GM18867 (cell line): ENCODE data around the gene IL31RA.

Experiments
- ATAC-seq: cut with Tn5 transposase; IDR thresholded peaks from one replicate; pipeline ENCODE4 v1.9.1; 2021; ENCODE audit warnings: mild to moderate bottlenecking, moderate library complexity; ENCODE audit not compliant: unreplicated experiment

The IL31RA gene

DNA sequence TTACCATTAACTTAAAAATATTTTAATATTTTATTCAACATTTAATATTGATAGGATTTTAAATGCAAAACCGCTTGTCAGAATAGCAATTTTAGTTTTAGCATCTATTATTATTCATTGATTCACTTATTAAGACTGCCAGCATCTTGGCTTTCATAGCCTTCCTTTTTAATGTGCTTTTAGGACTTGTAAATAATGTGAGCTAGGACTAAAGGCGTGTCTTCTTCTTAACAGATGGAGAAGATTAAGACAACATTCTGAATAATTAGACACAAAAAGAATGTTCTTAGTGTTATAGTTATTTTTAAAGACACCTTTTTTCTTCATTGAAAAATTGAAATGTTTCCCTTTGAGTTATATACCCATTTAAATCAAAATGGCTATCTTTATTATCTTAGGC, 6.9 kb downstream of the IL31RA start:
- no peak for ATAC-seq

DNA sequence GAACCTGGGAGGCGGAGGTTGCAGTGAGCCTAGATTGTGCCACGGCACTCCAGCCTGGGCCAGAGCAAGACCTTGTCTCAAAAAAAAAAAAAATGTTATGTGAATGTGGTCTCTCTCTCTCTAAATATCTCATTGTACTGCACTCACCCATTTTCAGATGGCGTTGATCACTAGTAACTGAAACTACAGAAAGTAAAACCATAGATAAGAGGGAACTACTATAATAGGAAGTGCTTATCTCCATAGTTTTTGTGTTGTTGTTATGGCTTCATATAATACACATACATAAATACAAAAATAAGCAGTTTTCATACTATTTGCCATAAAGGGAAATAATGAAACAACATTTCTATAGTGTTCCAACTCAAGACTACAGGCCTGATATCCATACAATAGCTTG, 9.1 kb downstream of the IL31RA start:
- ATAC-seq, result no peak

DNA sequence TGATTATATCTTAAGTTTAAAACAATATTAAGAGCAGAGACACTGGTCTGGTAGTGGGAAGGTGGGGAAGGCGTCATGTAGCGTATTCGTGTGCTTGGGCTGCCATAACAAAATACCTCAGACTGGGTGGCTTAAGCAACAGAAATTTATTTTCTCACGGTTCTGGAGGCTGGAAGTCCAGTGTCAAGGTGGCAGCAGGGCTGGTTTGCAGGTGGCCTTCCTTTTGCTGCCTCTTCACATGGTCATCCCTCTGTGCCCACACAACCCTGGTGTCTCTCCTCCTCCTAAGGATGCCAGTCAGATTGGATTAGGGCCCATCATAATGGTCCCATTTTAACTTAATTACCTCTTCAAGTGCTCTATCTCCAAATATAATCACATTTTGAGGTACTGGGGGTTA, 9.6 kb downstream of the IL31RA start:
- ATAC-seq, result no peak

DNA sequence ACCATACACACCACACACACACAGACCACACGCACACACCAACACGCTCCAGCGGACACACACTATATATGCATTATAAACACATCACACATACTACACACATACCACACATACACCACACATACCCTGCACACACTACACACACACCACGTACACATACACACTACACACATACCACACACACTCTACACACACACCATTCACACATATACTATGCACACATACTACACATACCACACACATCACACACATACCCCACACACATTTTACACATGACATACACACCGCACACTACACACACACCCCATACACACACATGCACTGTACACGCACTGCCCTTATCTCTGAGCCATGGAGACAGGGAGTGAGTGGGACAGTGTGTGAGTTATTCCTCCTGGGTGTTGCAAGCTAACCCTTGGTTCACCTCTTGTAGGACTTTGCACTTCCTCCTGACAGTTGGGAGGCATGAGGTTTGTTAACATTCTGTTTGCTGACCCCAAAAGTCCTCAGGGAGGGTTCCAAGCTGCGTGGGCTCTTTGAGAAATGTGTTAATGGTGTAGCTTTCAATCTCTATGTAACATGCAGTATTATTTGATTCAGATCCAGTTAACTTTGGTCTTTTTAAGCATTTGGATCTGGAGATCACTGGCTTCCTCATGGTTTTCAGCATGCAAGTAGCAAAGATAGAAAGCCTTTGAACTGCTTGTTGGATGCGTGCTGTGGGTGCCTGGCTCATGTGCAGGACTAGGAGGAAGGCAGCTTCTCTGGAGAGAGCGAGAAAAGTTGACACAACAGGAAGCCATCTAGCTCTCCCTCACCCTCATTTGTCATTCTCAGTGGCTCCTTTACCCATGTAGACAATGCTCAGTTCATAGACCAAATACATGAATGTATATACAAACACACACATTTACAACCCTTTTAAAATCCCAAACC, 13.7 kb downstream of the IL31RA start:
- ATAC-seq, result no peak

DNA sequence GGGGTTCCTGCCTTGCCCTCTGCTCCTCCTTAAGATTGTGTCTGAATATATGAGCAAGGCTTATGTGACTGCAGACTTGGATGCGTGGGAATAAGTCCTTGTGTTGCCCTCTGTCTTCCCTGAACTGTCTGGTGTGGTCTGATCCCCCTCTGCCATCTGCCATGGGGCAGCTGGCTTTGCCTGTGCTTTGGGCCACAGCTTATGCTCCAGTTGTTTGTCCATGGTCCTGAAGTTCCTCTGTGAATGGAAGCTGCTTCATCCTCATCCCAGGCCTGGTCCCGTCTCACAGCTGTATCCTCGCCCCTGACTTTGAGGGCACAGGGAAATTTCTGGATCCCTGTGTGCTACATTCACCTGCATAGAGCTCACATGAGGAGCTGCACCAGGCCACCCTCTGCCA, 14.7 kb downstream of the IL31RA start:
- ATAC-seq, result no peak

DNA sequence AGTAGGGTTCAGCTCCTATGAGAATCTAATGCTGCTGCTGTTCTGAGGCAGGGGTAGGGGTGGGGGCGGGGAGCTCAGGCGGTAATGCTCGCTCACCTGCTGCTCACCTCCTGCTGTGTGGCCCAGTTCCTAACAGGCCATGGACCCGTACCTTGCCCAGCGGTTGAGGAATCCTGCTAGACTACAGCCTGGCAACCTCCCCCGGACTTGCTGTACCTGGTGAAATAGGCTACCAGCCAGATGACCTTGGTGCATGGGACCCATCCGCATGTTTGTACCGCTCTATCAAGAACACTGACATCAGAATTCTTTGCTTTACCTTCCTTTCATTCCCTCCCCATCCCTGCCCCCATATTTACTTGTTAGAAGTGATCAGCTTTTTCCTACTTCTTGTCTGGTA, 15.3 kb downstream of the IL31RA start:
- no peak for ATAC-seq

DNA sequence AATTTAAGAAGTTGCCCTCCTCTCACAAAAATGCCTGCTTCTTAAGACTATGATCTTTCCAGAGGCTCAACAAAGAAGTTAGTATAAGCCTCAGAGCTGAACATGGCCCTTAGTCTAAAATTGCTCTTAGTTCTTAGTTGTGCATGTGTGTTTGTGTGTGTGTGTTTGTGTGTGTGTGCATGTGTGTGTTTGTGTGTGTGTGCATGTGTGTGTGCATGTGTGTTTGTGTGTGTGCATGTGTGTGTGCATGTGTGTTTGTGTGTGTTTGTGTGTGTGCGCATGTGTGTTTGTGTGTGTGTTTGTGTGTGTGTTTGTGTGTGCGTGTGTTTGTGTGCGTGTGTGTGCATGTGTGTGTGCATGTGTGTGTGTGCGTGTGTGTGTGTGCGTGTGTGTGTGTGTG, 15.8 kb downstream of the IL31RA start:
- no peak for ATAC-seq

DNA sequence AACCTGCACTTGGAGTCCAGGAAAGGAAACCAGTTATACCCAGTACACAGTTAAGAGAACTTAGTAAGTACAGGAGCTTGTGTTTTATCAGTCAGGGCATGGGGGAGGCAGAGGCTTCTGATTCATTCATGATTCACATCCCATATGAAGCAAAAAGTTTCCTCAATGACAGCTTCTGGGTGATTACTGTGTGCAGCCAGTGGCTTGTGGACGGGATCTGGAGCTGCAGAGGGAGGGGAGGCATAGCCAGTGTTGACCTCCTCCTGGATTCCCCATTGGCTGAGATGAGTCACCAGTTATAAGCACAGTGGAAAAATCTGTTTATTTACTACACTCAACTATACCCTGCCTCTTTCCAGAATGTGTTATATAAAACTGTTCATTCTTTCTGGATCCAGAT, 17.7 kb downstream of the IL31RA start:
- ATAC-seq, result no peak

DNA sequence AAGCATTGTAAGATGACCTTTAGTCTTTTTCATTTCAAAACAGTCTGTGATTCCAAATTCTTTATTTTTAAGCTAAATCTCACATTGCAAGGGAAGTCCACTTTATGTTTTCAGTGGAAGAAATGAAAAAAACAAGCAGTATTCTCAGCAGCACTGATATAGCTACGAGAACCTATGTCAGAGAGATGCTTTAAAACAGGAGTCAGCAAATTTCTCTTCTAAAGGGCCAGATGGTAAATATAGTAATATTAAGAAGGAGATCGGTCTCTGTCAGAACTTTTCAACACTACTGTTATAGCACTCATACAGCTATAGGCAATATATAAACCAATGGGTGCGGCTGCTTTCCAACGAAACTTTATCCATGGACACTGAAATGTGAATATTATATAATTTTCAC, 18.7 kb downstream of the IL31RA start:
- ATAC-seq, result no peak

DNA sequence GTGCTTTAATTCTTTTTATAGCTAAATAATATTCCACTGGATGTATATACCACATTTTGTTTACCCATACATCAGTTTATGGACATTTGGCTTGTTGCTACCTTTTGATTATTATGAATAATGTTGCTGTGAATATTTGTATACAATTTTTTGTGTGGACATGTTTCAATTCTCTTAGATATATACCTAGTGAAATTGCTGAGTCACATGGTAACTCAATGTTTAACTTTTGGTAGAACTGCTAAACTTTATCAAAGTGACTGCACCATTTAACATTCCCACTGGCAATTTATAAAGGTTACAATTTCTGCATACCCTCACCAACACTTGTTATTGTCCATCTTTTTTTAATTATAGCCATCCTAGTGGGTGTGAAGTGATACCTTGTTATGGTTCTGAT, 22.1 kb downstream of the IL31RA start:
- ATAC-seq, result no peak

DNA sequence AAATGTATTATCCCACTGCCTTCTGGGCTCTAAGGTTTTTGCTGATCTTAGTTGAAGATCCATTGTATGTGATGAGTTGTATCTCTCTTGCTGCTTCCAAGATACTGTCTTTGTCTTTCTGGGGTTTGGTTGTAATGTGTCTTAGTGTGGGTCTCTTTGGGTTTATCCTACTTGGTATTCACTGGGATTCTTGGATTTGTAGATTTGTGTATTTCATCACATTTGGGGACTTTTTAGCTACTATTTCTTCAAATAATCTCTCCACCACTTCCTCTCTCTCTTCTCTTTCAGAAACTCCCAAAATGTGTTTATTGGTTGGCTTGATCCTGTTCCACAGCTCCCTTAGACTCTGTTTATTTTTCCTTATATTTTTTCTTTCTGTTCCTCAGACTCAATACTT, 26.5 kb downstream of the IL31RA start:
- no peak for ATAC-seq

DNA sequence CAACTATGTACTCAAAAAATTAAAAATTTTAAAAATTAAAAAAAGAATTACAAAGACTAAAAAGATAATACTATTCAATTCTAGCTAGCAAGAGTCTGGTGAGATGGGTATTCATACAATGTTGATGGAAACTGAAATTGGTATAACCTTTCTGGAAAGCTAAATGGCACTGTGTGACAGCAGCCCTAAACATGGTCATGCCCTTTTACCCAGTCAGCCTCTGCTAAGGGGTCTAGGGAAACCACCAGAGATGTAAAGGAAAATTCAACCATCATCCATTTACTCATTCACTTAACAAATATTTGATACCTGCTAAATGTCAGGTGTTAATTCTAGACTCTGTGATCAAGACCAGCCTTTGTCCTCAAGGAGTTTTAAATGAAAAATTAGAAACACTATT, 29.3 kb downstream of the IL31RA start:
- no peak for ATAC-seq

DNA sequence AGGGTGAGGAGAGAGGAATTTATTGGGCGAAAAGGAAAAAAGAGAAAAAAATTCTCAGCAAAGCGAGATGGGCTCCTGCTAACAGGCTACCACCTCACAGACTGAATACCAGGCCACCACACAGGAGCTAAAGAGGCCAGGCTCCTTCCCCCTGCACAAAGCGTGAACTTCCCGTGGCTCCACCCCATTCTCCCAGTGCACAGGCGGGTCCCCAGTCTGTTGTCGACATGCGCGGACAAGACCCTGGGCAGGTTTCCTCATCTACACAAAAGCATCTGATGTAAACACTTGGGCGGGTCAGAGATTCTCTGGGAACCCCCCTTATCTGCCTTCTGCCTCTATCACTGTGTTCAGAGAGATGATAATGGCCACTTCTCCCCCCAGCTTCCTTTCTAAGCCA, 34.2 kb downstream of the IL31RA start:
- no peak for ATAC-seq

DNA sequence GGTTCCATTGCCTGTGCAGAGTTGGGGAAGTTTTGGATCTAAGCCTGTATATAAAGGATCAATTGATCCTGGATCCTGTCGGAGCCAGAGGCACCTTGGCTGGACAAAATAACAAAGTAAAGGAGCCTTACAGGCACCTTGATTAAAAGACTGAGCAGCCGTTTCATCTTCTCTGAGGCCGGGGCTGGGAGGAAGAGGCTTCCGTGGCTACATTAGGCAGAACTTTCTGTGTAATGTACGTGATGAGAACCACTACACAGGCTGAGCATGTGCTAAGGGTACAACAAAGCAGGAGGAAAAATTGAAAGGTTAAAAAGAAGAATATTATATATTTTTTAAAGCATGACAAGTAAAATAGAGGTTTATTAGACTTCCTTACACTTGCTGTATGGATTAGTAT, 37.0 kb downstream of the IL31RA start:
- no peak for ATAC-seq

DNA sequence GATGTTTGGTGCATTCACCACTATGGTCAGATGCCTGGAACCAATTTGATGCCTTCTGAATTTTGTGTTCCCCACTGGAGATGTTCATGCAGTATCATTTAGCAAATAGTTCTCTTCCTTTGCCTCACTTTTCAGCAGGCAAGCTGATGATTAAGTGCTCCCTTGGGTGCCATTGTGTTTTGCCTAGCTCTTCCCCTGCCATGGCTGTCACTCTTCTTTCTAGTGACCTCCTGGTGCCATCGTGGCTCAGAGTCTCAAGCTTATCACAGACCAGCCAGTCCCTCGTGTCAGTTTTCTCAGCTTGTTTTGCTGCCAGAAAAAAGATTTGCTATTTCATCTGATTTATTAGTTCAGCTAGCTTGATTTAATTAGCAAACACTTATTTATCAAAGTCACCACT, 41.3 kb downstream of the IL31RA start:
- ATAC-seq, result no peak

DNA sequence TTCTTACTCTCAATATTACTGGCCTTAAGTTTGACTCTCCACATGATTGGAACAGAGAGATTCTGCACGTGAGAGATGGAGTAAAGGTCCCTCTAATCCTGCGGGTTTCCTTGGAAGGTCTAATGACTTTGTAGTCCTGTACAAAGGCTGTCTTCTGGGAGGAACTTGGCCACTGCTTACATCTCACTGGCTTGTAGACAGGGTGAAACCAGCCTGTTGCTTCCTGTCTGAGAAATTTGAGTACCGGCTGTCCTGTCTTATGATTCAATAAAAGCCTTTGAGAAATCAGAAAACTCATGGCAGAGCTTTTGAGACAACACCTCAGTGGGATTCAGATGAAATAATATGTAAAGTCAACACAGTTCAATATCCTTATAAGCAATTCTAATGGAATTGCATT, 43.0 kb downstream of the IL31RA start:
- peak; percentile 65 for ATAC-seq

DNA sequence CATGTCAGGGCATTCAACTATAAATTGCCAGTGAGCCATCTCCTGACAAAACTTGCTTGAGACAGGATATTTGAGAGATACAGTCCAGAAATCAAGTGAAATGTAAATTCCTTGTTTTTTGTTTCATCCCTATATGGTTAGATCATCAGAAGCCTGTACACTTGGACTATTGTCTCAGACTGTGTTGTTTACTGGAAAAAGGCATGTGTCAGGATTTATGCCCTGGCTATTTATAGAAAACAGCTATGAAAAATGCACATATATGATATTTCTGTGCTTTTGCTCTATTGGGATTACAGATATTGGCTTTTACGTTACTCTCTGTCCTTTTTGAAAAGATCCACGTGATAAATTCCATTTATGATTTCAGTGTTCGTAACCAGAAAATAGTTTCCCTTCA, 44.2 kb downstream of the IL31RA start:
- no peak for ATAC-seq

DNA sequence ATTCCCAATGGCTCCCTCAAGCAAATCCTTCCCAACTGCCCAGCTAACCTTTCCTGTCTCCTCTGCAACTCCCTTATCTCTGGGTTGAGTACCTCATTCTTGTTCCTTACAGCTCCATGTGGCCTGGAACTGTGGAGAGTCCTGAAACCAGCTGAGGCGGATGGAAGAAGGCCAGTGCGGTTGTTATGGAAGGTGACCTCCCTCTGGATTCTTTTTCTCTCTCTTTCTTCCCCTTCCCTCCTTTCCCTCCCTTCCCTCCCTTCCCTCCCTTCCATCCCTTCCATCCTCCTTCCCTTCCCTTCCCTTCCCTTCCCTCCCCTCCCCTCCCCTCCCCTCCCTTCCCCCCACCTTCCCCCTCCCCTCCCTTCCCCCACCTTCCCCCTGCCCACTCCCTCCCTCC, 45.1 kb downstream of the IL31RA start:
- no peak for ATAC-seq

DNA sequence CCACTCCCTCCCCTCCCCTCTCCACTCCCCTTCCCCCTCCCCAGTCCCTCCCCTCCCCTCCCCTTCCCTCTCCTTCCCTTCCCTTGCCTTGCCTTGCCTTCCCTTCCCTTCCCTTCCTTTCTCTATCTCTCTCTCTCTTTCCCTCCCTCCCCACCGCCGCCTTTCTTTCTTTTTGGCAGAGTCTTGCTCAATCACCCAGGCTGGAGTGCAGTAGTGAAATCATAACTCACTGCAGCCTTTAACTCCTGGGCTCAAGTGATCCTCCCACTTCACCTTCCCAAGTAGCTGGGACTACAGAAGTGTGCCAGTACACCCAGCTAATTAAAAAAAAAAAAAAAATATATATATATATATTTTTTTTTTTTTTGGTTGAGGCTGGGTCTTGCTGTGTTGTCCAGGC, 45.5 kb downstream of the IL31RA start:
- no peak for ATAC-seq

DNA sequence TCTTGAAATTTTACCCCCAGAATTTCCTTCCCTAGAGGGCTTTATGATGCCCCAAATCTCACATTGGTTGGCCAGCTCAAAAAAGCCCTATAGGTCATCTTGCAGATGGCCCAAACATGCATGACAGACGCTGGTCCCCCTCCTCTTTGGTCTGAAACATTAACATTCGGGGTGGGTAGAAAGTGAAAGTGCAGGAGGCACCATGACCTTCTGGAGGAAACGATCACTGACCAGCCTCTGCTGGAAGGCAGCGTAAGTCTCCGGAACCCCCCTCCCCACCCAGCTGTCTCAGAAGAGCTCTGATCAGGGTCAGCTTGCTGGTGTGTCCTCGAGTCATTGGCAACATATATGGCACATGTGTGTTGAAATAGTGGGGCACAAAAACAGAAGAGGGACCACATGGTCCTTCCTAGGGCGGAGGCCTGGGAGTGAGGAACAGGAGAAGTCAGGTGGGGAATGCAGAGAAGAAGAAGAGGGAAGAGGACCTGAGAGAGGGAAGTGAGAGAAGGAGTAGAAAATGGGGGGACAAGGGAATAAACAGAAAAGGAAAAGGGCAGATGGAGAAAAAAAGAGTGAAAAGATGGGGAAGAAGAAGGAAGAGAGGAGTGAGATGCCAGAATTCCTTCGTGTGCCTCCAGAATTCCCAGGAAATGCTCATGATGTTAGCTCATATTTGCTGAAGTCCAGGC, 46.2 kb downstream of the IL31RA start:
- no peak for ATAC-seq

DNA sequence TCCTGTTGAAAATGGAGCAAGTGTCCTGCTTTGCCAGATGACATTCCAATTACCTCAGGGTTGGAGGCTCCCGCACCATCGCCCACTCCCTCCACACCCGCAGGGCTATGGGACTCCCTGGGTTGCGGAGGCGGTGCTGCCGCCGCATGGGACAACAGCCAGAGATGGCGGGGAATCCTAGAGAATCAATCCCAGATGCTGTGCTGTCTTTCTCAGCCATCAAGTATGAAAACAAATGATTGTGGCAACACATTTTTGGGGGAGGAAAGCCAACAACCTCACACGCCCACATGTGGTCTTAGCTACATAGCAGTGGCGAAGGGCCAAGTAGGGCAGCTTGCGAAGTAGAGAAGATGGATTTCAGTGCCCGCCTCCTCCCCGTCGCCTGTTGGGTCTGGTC, 46.7 kb downstream of the IL31RA start:
- ATAC-seq, result no peak

DNA sequence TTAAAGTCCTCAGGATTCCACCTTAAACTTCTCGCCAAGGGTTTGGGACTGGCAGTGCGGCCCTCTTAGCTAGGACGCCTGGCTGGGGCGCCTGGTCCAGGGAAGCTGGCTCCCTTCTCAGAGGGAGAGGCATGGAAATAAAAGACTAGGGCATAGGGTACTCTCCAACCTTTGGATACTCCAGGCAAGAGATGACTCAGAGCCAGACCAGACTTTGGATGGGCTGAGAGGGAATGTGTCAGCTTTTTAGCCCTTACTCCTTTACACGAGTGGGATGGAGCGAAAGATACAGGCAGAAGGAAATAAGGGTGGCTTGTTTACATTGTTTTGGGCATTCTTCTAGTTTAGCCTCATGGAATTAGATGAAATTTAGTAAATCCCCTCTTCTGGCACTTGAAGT, 48.2 kb downstream of the IL31RA start:
- ATAC-seq, result no peak
